ENCODE results near the gene EPN2. TPM values are rescaled to one million over a fixed set of nuclear protein-coding genes. Genes with fewer than 3 reads are reported as not detected.

EPN2 gene
- total RNA-seq, 1 experiment from 2014 or later: 18.1 TPM

DNA sequence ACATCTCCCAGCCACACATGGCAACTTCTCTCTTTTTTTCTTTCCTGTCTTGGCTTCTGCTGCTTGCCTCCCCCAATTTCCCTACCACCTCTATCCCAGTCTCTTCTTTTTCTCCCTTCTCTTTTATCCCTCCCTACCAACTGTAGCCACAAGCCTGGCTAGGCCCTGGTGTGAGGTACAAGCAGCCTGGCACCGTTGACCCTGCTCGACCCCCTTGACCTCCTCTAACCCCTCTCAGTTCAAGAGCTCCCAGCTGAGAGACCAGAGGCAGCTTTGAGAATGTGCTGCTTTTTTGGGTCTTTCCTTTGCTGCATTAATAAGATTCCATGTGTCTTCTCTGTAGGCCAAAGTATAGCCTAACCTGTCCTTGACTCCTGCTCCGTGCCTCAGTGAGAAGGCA lies 93.1 kb downstream of the EPN2 start:
- no peak for DNase-seq (ENCODE audit: low spot score)

DNA sequence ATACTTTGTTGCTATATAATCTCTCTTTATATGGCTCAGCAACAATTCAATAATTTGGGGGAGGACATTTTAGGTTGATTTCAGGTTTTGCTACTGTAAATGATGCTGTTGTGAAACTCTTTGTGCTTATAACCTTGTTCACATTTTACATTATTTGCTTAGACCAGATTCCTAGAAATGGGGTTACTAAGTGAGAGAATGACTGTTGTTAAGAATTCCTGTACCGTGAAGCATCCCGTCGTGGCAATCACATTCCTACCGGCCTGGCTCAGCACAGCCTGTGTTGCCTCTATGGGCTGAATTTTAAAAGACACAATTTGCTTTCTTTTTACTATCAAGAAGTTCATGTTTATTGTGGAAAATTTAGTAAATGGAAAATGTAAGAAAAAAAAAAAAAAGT lies 94.0 kb downstream of the EPN2 start:
- DNase-seq (ENCODE audit: low spot score): no peak

- DNase-seq (ENCODE audit: low spot score): no peak
These were observed 94.5 kb downstream of the EPN2 start for GRCh38 chr17:19331543-19332245.

GRCh38 chr17:19332371-19333131 lies 95.4 kb downstream of the EPN2 start:
- DNase-seq (ENCODE audit: low spot score): no peak

DNA sequence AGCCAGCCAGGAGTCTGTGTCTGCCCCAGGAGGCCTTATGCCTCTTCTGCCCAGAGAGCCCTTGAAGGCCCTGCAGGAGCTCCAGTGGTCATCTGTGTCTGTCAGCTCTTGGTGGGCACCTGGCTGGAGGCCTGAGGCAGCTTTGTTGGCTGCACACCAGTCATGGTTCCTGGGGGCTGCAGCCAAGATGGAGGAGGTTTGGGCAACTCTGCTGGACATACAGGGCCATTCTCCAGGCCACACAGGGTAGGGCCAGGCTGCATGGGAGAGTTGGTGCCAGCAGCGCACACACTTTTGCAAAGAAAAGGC lies 95.9 kb downstream of the EPN2 start:
- no peak for DNase-seq (ENCODE audit: low spot score)

GRCh38 chr17:19333736-19334290 lies 96.6 kb downstream of the EPN2 start:
- DNase-seq (ENCODE audit: low spot score): no peak

GRCh38 chr17:19334331-19334730 lies 97.2 kb downstream of the EPN2 start:
- no peak for DNase-seq (ENCODE audit: low spot score)

- no peak for DNase-seq (ENCODE audit: low spot score)
These were observed 98.9 kb downstream of the EPN2 start for GRCh38 chr17:19335951-19336631.

GRCh38 chr17:19336938-19337711 lies 100.0 kb downstream of the EPN2 start:
- DNase-seq (ENCODE audit: low spot score): no peak

- no peak for DNase-seq (ENCODE audit: low spot score)
These were observed 100.5 kb downstream of the EPN2 start for GRCh38 chr17:19337712-19338023.

GRCh38 chr17:19338031-19338990 lies 101.1 kb downstream of the EPN2 start:
- DNase-seq (ENCODE audit: low spot score): peak; percentile 44

GRCh38 chr17:19339341-19339815 lies 102.2 kb downstream of the EPN2 start:
- DNase-seq (ENCODE audit: low spot score): no peak

DNA sequence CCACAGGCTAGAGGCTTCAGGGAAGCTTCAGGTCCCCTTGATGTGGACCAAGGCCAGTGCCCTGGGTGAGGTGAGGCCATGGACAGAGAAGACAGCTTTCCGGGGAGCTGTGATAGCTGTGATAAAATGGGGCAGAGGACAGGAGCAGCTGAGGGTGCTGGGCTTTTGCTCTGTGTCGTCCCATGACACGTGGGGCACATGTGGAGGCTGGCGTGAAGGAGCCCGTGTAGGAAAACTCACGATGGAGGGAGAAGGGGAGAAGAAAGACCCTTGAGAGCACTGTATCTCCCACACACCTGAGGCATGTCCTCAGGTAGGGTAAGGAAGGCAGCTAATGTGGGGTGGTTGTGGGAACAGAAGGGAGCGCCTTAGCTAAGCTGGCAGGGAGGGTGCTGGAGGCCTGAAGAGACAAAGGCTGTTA lies 104.1 kb downstream of the EPN2 start:
- DNase-seq (ENCODE audit: low spot score): no peak

- no peak for DNase-seq (ENCODE audit: low spot score)
These were observed 104.8 kb downstream of the EPN2 start for GRCh38 chr17:19341641-19342610.

- no peak for DNase-seq (ENCODE audit: low spot score)
These were observed 105.6 kb downstream of the EPN2 start for GRCh38 chr17:19342611-19343255.

DNA sequence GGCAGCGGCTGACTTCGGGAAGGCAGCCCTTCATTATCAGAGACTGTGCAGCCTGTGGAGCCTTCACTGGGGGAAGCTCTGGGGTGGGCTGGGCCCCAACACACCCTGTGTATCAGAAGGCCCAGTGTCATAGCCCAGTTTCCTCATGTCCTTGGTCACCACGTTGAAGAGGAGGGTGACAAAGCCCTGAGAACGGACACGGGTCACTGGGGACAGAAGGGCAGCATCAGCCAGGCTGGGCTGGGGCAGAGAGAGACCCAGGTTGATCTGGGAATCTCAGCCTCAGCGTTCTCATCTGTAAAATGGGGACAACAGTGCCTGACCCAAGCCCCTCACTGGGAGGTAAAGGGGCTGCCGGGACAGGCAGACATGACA lies 106.1 kb downstream of the EPN2 start:
- DNase-seq (ENCODE audit: low spot score): no peak

DNA sequence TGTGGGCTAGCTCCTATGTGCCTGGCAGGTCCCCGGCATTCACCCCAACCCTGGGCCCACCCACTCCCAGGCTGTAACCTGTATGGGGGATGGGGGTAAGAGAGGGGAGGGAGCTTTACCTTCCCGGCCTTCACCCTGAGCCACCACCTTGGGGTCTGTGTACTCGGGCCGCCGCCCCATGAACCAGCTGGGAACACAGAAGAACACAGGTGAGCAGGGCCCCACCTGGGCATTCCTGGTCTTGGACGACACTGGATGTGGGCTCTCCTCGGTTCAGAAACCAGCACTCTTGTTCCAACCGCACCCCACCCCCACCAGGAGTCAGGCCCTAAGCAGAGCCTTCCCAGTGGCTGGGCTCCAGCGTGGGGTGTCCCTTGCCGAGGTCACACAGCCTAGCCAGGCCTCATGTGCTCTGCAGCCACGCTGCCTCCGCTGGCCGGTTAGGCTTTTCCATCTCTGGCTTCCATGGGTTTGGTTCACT lies 106.5 kb downstream of the EPN2 start:
- DNase-seq (ENCODE audit: low spot score): no peak

- DNase-seq (ENCODE audit: low spot score): no peak
These were observed 107.3 kb downstream of the EPN2 start for GRCh38 chr17:19344311-19345066.

Data from HT-29 (cell line).